Stimulated activated CD8-positive, alpha-beta memory T cell treated with anti-CD3 and anti-CD28 coated beads, Interleukin-15, amount 100 ng/mL, for 48 hours (primary cell): ENCODE measurements around the gene TPRG1.
A peak's percentile ranks its signal among the peaks of the same experiment; 100 is the strongest.

Experiments
- DNase-seq, 2 donors: peaks; one replicate each; pipeline ENCODE4 v3.0.0-alpha.2; 2020; ENCODE audit warnings: low read depth in 2 of 2

Gene TPRG1

DNA sequence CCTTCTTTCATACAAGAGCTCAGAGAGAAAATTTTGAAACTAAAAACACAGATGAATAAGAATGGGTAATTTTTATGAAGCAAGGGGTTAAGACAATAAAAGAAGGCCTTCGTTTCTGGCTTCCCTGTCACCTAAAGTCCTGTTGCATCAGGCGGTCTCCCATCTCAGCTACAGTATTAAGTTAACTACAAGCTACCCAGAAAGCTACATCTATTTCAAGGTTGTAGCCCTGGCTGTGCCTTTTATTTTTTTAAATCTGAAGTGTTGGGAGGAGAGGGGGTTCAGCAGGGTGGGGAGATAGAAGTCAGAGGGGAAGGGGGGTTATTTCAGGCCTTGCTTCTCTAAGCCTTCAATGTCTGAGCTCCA lies 183.3 kb downstream of the TPRG1 start:
- DNase-seq = no peak

DNA sequence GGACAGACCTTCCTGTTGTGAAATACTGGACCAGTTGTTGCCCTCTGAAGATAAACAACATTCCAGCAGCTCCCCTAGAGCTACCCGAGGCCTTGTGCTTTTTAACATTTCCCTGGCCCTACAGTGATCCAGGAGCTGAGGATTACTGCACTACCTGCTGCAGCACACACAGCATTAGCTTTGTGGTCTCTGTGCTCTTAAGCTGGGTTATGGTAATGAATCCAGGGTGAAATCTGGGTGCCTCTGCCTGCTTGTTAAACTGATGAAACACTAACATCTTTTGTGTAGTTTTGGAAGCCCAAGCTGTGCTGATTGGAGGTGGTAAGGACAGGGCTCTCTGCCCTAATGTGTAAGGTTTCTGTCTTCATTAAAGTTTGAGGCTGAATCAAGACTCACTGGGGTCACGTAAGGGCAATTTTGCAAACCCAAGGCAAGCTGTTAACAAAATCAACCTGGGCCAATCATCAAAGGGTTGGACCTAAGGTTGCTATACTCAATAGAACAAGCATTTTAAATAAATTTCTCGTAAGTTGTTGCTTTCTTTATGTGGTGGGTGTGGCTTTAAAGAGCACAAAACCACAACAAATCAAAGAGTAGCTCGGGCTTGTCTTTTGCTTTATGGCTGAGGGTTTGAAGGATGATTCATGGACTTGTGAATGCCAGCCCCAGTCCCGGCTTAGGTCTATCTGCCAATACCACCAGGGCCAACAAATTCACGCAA lies 183.9 kb downstream of the TPRG1 start:
- DNase-seq = peak; percentile 12 to 21

GRCh38 chr3:189360291-189360690 lies 188.5 kb downstream of the TPRG1 start:
- DNase-seq = no peak

- no peak for DNase-seq
Observed at GRCh38 chr3:189361103-189361835, 189.5 kb downstream of the TPRG1 start.

DNA sequence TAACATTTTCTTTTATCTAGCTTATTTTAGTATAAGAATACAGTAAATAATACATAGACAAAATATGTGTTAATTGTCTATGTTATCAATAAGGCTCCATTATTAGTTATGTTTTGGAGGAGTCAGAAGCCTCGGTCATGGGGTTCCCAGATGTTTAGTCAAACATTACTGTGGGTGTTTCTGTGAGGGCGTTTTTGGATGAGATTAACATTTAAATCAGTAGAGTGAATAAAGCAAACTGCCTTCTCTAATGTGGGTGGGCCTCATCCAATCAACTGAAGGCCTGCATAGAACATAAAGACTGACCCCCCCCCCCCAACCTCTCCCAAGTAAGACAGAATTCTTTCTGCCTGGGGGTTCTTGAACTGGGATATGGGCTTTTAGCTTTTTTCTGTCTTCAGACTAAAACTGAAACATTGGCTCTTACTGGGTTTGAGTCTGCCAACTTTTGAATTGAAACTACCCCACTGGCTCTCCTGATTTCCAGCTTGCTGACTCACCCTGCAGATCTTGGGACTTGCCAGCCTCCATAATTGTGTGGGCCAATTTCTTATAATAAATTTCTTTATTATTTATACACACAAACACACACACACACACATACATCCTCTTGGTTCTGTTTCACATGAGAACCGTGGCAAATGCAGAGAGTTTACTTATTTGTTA lies 192.0 kb downstream of the TPRG1 start:
- DNase-seq = no peak

DNA sequence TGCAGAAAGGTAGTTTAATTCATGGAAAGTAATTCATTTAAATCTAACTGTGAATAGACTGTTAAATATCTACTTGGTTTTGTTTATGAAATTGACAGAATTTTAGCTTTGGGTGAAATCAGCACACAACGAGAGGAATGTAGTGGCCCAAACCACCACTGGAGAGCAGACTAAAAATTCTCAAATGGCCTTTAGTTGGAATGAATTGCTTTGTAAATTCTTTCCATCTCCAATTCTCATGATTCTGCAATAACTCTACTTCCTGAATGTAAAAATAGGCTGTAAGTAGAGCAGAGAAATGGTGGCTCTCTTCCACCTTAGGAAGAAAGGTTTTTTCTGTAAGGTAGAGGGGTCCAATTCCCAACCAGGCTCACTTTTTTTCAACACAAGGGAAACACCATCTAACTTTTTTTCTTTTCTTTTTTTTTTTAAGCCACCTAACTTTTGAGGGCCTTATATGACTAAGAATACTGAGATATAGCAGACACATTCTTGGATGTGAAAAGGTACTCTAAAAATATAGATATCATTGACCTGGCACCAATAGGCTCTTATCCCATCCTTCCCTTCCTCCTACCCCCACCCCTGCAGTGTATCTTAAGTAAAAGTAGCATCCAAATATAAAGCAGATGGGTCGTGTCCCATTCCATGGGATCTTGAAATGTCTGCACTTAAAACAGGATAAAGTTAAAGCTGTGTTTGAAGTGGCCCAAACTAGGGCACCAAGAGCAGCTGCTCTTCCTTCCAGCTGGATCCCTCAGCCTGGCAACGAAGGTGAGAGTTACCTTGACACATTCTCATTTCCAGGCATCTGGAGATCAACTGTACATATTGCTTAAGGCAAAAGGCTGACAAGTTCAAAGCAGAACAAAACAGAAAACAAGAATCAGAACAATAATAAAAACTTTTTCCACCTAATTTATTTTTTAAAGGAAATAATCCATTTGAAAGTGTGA lies 194.1 kb downstream of the TPRG1 start:
- DNase-seq = no peak

DNA sequence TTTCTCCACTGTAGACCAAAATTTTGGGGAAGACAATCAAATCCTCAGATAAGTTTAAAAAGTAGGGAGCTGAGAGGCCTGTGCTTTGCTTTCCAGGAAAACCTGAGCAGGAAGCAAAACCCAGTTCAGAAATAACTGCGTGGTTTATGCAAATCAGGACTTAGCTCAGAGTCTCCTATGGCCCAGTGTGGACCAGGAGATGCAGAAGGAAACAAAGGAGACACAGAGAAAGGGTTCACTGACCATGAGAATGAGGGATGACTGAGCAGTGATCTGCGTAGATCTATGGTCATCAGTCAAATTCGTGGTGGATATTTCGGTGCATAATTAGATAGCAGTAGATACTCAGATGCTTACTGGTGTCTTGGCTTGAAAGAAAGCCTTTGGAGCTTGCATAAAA lies 196.6 kb downstream of the TPRG1 start:
- DNase-seq = no peak

GRCh38 chr3:189369636-189370035 lies 197.9 kb downstream of the TPRG1 start:
- DNase-seq = no peak

DNA sequence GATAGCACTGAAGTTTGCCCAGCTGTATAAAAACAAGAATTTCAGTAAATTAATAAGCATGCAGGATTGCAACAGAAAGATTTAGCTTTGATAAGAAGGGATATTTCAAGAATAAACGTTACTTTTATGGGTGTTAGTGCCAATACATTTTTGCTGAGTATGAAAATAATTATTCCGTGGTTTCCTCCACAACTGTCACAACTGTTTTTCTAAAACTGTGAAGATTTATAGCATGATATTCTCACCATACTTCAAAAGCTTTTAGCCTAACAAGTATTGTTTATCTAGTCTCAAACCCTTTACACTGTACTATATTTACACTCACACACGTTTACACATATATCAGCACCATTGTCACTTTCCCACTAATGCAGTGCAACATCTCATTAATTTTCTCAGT lies 200.5 kb downstream of the TPRG1 start:
- no peak for DNase-seq
